ENCODE data around the gene MIXL1. TPM values are rescaled to one million over a fixed set of nuclear protein-coding genes. Genes with fewer than 3 reads are reported as not detected.

The MIXL1 gene
- total and polyA plus RNA-seq, 2 experiments from 2014 or later: 0.97 to 1.0 TPM

GRCh38 chr1:226233806-226234205 lies 10.3 kb downstream of the MIXL1 start (continued):
- TF ChIP-seq, protein P1, sequence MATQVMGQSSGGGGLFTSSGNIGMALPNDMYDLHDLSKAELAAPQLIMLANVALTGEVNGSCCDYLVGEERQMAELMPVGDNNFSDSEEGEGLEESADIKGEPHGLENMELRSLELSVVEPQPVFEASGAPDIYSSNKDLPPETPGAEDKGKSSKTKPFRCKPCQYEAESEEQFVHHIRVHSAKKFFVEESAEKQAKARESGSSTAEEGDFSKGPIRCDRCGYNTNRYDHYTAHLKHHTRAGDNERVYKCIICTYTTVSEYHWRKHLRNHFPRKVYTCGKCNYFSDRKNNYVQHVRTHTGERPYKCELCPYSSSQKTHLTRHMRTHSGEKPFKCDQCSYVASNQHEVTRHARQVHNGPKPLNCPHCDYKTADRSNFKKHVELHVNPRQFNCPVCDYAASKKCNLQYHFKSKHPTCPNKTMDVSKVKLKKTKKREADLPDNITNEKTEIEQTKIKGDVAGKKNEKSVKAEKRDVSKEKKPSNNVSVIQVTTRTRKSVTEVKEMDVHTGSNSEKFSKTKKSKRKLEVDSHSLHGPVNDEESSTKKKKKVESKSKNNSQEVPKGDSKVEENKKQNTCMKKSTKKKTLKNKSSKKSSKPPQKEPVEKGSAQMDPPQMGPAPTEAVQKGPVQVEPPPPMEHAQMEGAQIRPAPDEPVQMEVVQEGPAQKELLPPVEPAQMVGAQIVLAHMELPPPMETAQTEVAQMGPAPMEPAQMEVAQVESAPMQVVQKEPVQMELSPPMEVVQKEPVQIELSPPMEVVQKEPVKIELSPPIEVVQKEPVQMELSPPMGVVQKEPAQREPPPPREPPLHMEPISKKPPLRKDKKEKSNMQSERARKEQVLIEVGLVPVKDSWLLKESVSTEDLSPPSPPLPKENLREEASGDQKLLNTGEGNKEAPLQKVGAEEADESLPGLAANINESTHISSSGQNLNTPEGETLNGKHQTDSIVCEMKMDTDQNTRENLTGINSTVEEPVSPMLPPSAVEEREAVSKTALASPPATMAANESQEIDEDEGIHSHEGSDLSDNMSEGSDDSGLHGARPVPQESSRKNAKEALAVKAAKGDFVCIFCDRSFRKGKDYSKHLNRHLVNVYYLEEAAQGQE (IDR thresholded peaks at IDR 0.05; ENCODE audit: unreplicated experiment): no peak
- TF ChIP-seq JUNB (IDR thresholded peaks at IDR 0.05; ENCODE audit: unreplicated experiment) (no peak), CREB1 (CRISPR knock-in tag; IDR thresholded peaks at IDR 0.05; ENCODE audit: low read depth) (no peak), POLR2AphosphoS5 (IDR thresholded peaks at IDR 0.05; ENCODE audit: low read depth) (no peak)

- peaks cover 30% of the 10 kb centered on the region for H3K36me3 Mint-ChIP-seq (ENCODE audit: low read depth)
- H3K4me1 Mint-ChIP-seq: no peaks in the 10 kb centered on the region
- no peaks in the 10 kb centered on the region for H3K27me3 Mint-ChIP-seq (ENCODE audit: insufficient read depth, low read depth, poor library complexity)
- DNase-seq (ENCODE audit: low spot score) (no peak), ATAC-seq (no peak)
- Histone ChIP-seq H3K27ac (ENCODE audit: low read depth) (no peak overlapping the region), H3K4me1 (ENCODE audit: insufficient read depth) (no peaks in the 10 kb centered on the region), H3K9me2 (ENCODE audit: insufficient read depth) (no peaks in the 10 kb centered on the region), H3K36me3 (ENCODE audit: insufficient read depth) (peaks cover 9% of the 10 kb centered on the region; the same call in 1 of the 2 replicates), H3K79me2 (replicated peaks; ENCODE audit: insufficient read depth) (no peaks in the 10 kb centered on the region), H3K4me2 (no peak overlapping the region), H3K27me3 (ENCODE audit: insufficient read depth) (no peaks in the 10 kb centered on the region), H4K20me1 (replicated peaks; ENCODE audit: insufficient read depth) (no peaks in the 10 kb centered on the region), H3F3A (replicated peaks; ENCODE audit: low read depth) (no peaks in the 10 kb centered on the region), H3K4me3 (no peak overlapping the region), H2AFZ (no peak overlapping the region)
- no peaks in the 10 kb centered on the region for H3K9me3 Mint-ChIP-seq
- H3K27ac Mint-ChIP-seq: peak overlapping the region; percentile 74; the same call in 1 of the 2 replicates
- no peak overlapping the region for H3K4me3 Mint-ChIP-seq
- TF ChIP-seq, protein P1 (IDR thresholded peaks at IDR 0.05; ENCODE audit: unreplicated experiment): no peak
- TF ChIP-seq ZNF331 (CRISPR knock-in tag; IDR thresholded peaks at IDR 0.05; ENCODE audit: low read depth) (no peak), JUNB (IDR thresholded peaks at IDR 0.05; ENCODE audit: unreplicated experiment) (no peak), ZNF462 (CRISPR knock-in tag; IDR thresholded peaks at IDR 0.05) (no peak), EZH2 (IDR thresholded peaks at IDR 0.05; ENCODE audit: low read depth, unreplicated experiment) (no peak), POLR2AphosphoS5 (IDR thresholded peaks at IDR 0.05; ENCODE audit: low read depth) (no peak), CREB1 (CRISPR knock-in tag; IDR thresholded peaks at IDR 0.05; ENCODE audit: low read depth) (no peak), ETS1 (IDR thresholded peaks at IDR 0.05) (no peak), EZH2phosphoT487 (IDR thresholded peaks at IDR 0.05; ENCODE audit: unreplicated experiment) (no peak), STAT1 (IDR thresholded peaks at IDR 0.05; ENCODE audit: unreplicated experiment) (no peak)
Measured at GRCh38 chr1:226236826-226237225, 13.4 kb downstream of the MIXL1 start.

Data from GM23338 (cell line).